ENCODE results near the gene SPTAN1.

The SPTAN1 gene

GRCh38 chr9:128636024-128636390, 83.6 kb downstream of the SPTAN1 start:
- CTCF ChIA-PET, result interaction anchor here (0.6 to 1.0 kb wide), 5 partner anchors 10 to 386 kb away, joined by 3 to 4 read pairs (median 3); partner anchors contain the start of gene PKN3
- no peak for DNase-seq (ENCODE audit: extremely low spot score)
- POLR2A ChIA-PET, result interaction anchor here (0.6 to 1.3 kb wide), 2 partner anchors 48 to 81 kb away, joined by 3 read pairs; no protein-coding TSS in a partner anchor
- TF ChIP-seq ARNT (IDR thresholded peaks at IDR 0.05) (no peak), SP1 (IDR thresholded peaks at IDR 0.05) (no peak), FOXK2 (IDR thresholded peaks at IDR 0.05) (no peak), TARDBP (IDR thresholded peaks at IDR 0.05) (no peak), FOXA1 (IDR thresholded peaks at IDR 0.05) (no peak), ELF4 (IDR thresholded peaks at IDR 0.05) (no peak), LEF1 (IDR thresholded peaks at IDR 0.05; ENCODE audit: borderline replicate concordance) (no peak), NFRKB (IDR thresholded peaks at IDR 0.05) (no peak), HDGF (IDR thresholded peaks at IDR 0.05; ENCODE audit: borderline replicate concordance) (no peak), FOXM1 (IDR thresholded peaks at IDR 0.05; ENCODE audit: borderline replicate concordance) (no peak)
- TF ChIP-seq, protein P1, sequence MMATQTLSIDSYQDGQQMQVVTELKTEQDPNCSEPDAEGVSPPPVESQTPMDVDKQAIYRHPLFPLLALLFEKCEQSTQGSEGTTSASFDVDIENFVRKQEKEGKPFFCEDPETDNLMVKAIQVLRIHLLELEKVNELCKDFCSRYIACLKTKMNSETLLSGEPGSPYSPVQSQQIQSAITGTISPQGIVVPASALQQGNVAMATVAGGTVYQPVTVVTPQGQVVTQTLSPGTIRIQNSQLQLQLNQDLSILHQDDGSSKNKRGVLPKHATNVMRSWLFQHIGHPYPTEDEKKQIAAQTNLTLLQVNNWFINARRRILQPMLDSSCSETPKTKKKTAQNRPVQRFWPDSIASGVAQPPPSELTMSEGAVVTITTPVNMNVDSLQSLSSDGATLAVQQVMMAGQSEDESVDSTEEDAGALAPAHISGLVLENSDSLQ (IDR thresholded peaks at IDR 0.05), result no peak

DNA sequence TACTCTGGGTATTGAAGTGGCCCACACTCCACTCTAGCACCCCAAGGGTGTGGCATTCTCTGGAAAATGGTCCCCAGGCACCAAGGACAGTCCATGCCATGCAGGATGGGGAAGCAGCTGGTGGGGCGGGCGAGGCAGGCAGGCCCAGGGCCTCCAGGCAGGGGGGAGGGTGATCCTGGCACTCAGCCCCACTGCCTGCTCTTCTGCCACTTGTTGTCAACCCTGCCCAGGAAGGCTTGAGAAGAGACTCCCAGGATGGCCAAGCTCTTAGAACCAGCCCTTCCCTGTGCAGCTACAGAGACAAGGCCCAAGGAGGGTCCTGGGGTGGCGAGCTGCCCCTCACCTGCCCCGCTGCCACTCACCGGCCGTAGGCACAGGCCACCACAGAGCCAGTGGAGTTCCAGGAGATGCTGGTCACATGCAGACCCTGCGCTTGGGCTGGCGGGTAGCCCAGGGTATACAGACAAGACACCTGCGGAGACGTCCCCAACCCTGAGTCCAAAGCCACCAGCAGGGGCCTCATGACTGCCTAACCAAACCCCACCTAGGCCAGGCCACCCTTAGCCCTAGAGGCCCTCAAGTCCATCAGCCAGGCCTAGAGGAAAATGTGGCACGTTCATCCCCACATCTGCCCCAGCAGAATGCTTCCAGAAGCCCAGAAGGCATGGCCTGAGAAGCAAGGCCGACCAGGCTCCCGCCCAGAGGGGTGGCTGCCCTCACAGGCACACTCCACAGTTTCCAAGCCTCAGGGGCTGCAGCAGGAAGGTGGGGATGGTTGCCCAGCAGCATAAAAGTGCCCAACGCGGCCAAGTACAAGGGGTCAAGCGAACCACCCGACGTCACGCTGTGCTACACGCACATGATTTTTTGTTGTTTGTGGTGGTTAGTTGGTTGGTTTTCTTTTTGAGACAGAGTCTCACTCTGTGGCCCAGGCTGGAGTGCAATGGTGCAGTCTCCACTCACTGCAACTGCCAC, 84.5 kb downstream of the SPTAN1 start:
- POLR2A ChIA-PET, result interaction anchor here (1.3 kb wide), 1 partner anchor 47 kb away, joined by 3 read pairs; no protein-coding TSS in a partner anchor
- no peak for DNase-seq (ENCODE audit: extremely low spot score)

GRCh38 chr9:128637656-128638055, 85.3 kb downstream of the SPTAN1 start:
- no peak for TF ChIP-seq ELF4 (IDR thresholded peaks at IDR 0.05)
- TF ChIP-seq FOXA1 (IDR thresholded peaks at IDR 0.05), result no peak
- no peak for TF ChIP-seq TARDBP (IDR thresholded peaks at IDR 0.05)
- no peak for TF ChIP-seq SUZ12 (IDR thresholded peaks at IDR 0.05)
- TF ChIP-seq ZNF384 (IDR thresholded peaks at IDR 0.05), result no peak
- no peak for TF ChIP-seq SP1 (IDR thresholded peaks at IDR 0.05)
- TF ChIP-seq HDGF (IDR thresholded peaks at IDR 0.05; ENCODE audit: borderline replicate concordance), result no peak
- TF ChIP-seq ARNT (IDR thresholded peaks at IDR 0.05), result no peak
- no peak for TF ChIP-seq CTBP1 (IDR thresholded peaks at IDR 0.05; ENCODE audit: borderline replicate concordance)
- no peak for TF ChIP-seq BHLHE40 (IDR thresholded peaks at IDR 0.05; ENCODE audit: borderline replicate concordance)
- no peak for TF ChIP-seq FOXK2 (IDR thresholded peaks at IDR 0.05)
- TF ChIP-seq L3MBTL2 (conservative IDR thresholded peaks at IDR 0.05), result no peak
- TF ChIP-seq NFRKB (IDR thresholded peaks at IDR 0.05), result no peak
- TF ChIP-seq LEF1 (IDR thresholded peaks at IDR 0.05; ENCODE audit: borderline replicate concordance), result no peak
- TF ChIP-seq FOXM1 (IDR thresholded peaks at IDR 0.05; ENCODE audit: borderline replicate concordance), result no peak
- TF ChIP-seq, protein P1 (IDR thresholded peaks at IDR 0.05), result no peak
- ChIA-PET CTCF (no interaction called here), POLR2A (no interaction called here)
- no peak for DNase-seq (ENCODE audit: extremely low spot score)

More for the DNA sequence above, 84.5 kb downstream of the SPTAN1 start:
- CTCF ChIA-PET, result no interaction called here
- TF ChIP-seq, protein P1 (IDR thresholded peaks at IDR 0.05), result no peak
- TF ChIP-seq FOXM1 (IDR thresholded peaks at IDR 0.05; ENCODE audit: borderline replicate concordance), result no peak
- TF ChIP-seq SP1 (IDR thresholded peaks at IDR 0.05), result no peak
- no peak for TF ChIP-seq ARNT (IDR thresholded peaks at IDR 0.05)
- TF ChIP-seq NFRKB (IDR thresholded peaks at IDR 0.05), result no peak
- no peak for TF ChIP-seq TARDBP (IDR thresholded peaks at IDR 0.05)
- TF ChIP-seq BHLHE40 (IDR thresholded peaks at IDR 0.05; ENCODE audit: borderline replicate concordance), result no peak
- TF ChIP-seq LEF1 (IDR thresholded peaks at IDR 0.05; ENCODE audit: borderline replicate concordance), result no peak
- no peak for TF ChIP-seq HDGF (IDR thresholded peaks at IDR 0.05; ENCODE audit: borderline replicate concordance)
- no peak for TF ChIP-seq FOXK2 (IDR thresholded peaks at IDR 0.05)
- TF ChIP-seq SUZ12 (IDR thresholded peaks at IDR 0.05), result no peak
- TF ChIP-seq CTBP1 (IDR thresholded peaks at IDR 0.05; ENCODE audit: borderline replicate concordance), result no peak
- no peak for TF ChIP-seq L3MBTL2 (conservative IDR thresholded peaks at IDR 0.05)
- TF ChIP-seq ELF4 (IDR thresholded peaks at IDR 0.05), result no peak
- TF ChIP-seq FOXA1 (IDR thresholded peaks at IDR 0.05), result no peak
- TF ChIP-seq ZNF384 (IDR thresholded peaks at IDR 0.05), result no peak

DNA sequence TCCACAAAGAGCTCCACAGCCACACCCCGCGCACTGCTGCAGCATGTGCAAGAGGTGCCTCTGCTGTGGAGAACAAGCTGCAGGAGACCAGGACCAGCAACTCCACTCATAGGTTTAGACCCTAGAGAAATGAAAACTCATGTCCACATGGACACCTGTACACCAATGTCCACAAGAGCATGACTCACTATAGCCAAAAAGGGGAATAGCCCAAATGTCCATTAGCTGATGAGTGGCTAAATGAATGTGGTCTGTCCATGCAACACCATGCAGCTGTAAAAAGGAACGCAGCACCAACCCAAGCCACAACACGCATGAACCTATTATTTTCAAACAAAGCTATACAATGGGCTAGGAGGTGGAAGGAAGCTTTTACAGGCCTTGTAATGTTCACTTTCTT, 86.2 kb downstream of the SPTAN1 start:
- ChIA-PET POLR2A (interaction anchor here (0.8 kb wide), 1 partner anchor 51 kb away, joined by 3 read pairs; the partner anchor contains the start of gene SET), CTCF (no interaction called here)
- no peak for TF ChIP-seq HDGF (IDR thresholded peaks at IDR 0.05; ENCODE audit: borderline replicate concordance)
- no peak for TF ChIP-seq NFRKB (IDR thresholded peaks at IDR 0.05)
- no peak for DNase-seq (ENCODE audit: extremely low spot score)

GRCh38 chr9:128640603-128641002, 88.2 kb downstream of the SPTAN1 start:
- ChIA-PET CTCF (no interaction called here), POLR2A (no interaction called here)
- TF ChIP-seq, protein P1 (IDR thresholded peaks at IDR 0.05), result no peak
- TF ChIP-seq BHLHE40 (IDR thresholded peaks at IDR 0.05; ENCODE audit: borderline replicate concordance) (no peak), ELF4 (IDR thresholded peaks at IDR 0.05) (no peak), NFRKB (IDR thresholded peaks at IDR 0.05) (no peak), HDGF (IDR thresholded peaks at IDR 0.05; ENCODE audit: borderline replicate concordance) (no peak), SP1 (IDR thresholded peaks at IDR 0.05) (no peak), SUZ12 (IDR thresholded peaks at IDR 0.05) (no peak), ARNT (IDR thresholded peaks at IDR 0.05) (no peak), LEF1 (IDR thresholded peaks at IDR 0.05; ENCODE audit: borderline replicate concordance) (no peak), L3MBTL2 (conservative IDR thresholded peaks at IDR 0.05) (no peak), ZNF384 (IDR thresholded peaks at IDR 0.05) (no peak), FOXK2 (IDR thresholded peaks at IDR 0.05) (no peak), FOXM1 (IDR thresholded peaks at IDR 0.05; ENCODE audit: borderline replicate concordance) (no peak), FOXA1 (IDR thresholded peaks at IDR 0.05) (no peak), TARDBP (IDR thresholded peaks at IDR 0.05) (no peak), CTBP1 (IDR thresholded peaks at IDR 0.05; ENCODE audit: borderline replicate concordance) (no peak)
- DNase-seq (ENCODE audit: extremely low spot score), result no peak
